Hepatocyte (in vitro differentiated cells): ENCODE measurements around the gene GPR55.

Source experiments
- CTCF ChIP-seq: fragments of 200-600 bp; sonication (generic); IDR thresholded peaks from 2 replicates; pipeline ENCODE4 v1.5.1; 2016; ENCODE audit warnings: antibody characterized with exemption, mild to moderate bottlenecking; ENCODE audit not compliant: poor library complexity
- EZH2 ChIP-seq: fragments of 200-600 bp; sonication (generic); IDR thresholded peaks from 2 replicates; pipeline ENCODE4 v1.6.1; 2016; ENCODE audit warnings: antibody characterized with exemption, mild to moderate bottlenecking, borderline replicate concordance

- TF ChIP-seq CTCF, result no peak
- no peak for TF ChIP-seq EZH2
These were observed 28.8 kb upstream of the GPR55 start for GRCh38 chr2:230953845-230954244.
